Brain microvascular endothelial cell (primary cell): Measurements from ENCODE around the gene ERG.

ENCODE experiments used
- DNase-seq: peaks from one replicate; pipeline ENCODE4 v3.0.0-alpha.2; 2020
- H3K27ac ChIP-seq: fragments of 250-450 bp; sonication (Bioruptor Pico); 2 replicates; pipeline ENCODE4 v1.5.1; 2020; ENCODE audit warnings: mild to moderate bottlenecking, moderate library complexity
- H3K27me3 ChIP-seq: fragments of 250-450 bp; sonication (Bioruptor Pico); replicated peaks from 2 replicates; pipeline ENCODE4 v1.5.1; 2020; ENCODE audit warnings: mild to moderate bottlenecking
- H3K36me3 ChIP-seq: fragments of 250-450 bp; sonication (Bioruptor Pico); replicated peaks from 2 replicates; pipeline ENCODE4 v1.5.1; 2020; ENCODE audit warnings: mild to moderate bottlenecking
- H3K4me3 ChIP-seq: 2 replicates; pipeline ENCODE4 v1.5.1; 2011; ENCODE audit warnings: low read depth, mild to moderate bottlenecking, control low read depth, low read length, moderate library complexity
- CTCF ChIP-seq: IDR thresholded peaks from 2 replicates; pipeline ENCODE4 v1.5.1; 2011; ENCODE audit warnings: low read depth, mild to moderate bottlenecking, moderate library complexity, low read length, control low read depth, inconsistent platforms; ENCODE audit errors: missing control alignments
- in situ Hi-C: cut with HindIII; loops from 2 replicates; pipeline ENCODE4 v1.10.0; 2017; ENCODE audit warnings: low sequenced_read_pairs, low pct_ligation_motif_present

The ERG gene

DNA sequence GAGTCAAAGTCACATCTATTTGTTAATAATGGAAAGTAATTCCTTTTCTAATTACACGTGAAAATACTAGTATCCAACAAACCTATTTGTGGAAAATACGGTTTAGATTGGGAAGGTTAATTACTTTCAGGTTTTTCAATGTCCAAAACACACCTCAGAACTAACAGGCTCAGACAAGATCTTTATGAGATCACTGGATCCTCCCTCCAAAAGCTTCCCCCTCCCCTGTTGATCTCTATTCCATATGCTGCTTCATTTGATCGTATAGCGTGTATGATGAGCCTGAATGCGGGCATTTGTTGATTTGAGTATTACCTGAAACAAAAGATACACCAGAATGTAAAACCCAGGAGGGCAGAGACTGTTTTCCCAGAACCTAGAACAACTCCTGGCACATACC is 26.5 kb downstream of the ERG start:
- no peak for TF ChIP-seq CTCF
- in situ Hi-C loops, result no loop called here
- no peak for DNase-seq
- H3K27me3 ChIP-seq, result no peaks in the 10 kb centered on the region
- H3K27ac ChIP-seq, result no peak overlapping the region
- H3K4me3 ChIP-seq, result no peak overlapping the region
- no peaks in the 10 kb centered on the region for H3K36me3 ChIP-seq

- H3K27me3 ChIP-seq, result no peaks in the 10 kb centered on the region
- no peak for TF ChIP-seq CTCF
- no peaks in the 10 kb centered on the region for H3K36me3 ChIP-seq
- in situ Hi-C loops, result no loop called here
- DNase-seq, result no peak
- no peak overlapping the region for H3K27ac ChIP-seq
- H3K4me3 ChIP-seq, result no peak overlapping the region
Observed at GRCh38 chr21:38470755-38471154, 27.5 kb downstream of the ERG start.

DNA sequence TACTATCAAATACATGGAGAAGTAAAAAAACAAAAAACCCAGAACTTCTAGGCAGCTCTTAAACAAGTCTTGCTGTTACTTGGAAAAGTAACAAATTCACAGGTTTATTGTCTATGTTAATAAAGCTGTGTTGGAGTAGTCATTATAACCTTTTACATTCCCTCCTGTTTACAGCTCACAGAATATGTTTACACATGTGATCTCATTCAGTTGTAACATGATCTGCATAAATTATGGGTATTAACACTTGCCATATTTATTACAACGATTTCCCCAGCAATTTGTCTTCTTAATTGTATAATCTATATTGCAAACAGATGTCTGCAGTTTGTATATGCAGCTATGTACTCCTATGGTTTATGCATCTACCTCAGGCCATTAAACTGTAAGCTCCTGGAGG is 28.6 kb downstream of the ERG start:
- TF ChIP-seq CTCF, result no peak
- no peak overlapping the region for H3K4me3 ChIP-seq
- DNase-seq, result no peak
- no peaks in the 10 kb centered on the region for H3K36me3 ChIP-seq
- H3K27me3 ChIP-seq, result no peaks in the 10 kb centered on the region
- in situ Hi-C loops, result no loop called here
- H3K27ac ChIP-seq, result no peak overlapping the region

DNA sequence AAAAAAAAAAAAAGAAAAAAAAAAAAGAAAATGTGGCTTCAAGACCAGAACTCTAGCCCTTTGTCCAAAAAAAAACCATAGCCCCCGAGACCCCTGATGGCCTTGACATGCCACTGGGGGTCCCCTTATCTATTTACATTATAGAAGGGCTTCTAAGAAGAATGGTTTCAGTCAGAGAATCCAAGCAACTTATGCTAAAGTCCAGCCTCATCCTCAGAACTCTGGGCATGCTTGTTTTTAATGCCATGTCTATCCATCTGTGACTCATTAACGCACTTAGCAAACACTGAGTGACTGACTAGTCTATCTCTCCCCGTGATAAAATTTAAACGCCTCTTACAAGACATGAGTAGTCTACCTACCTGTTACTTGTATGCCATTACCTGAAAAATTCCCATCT is 29.3 kb downstream of the ERG start:
- Histone ChIP-seq H3K4me3 (no peak overlapping the region), H3K27me3 (no peaks in the 10 kb centered on the region), H3K36me3 (no peaks in the 10 kb centered on the region), H3K27ac (no peak overlapping the region)
- no peak for TF ChIP-seq CTCF
- in situ Hi-C loops, result no loop called here
- no peak for DNase-seq

DNA sequence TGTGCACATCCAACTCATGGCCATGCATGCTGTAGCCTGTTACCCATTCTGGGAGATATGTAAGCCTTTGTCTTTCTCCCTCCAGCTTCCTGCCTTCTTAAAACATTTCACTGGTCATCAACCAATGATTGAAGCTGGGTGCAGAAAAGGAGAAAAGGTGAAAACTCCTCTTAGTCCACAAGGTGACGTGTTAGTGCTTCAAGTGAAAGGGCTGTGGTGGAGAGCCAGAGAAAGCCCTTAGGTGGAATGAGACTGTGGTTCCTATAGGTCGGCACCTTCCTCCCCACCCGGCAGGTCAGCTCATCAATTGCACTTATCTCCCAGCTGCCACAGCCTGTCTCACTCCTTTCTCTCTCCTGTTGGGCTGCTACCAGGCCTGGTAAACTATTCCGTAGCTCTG is 30.4 kb downstream of the ERG start:
- TF ChIP-seq CTCF, result no peak
- H3K27me3 ChIP-seq, result no peaks in the 10 kb centered on the region
- H3K4me3 ChIP-seq, result no peak overlapping the region
- no peak for DNase-seq
- no peak overlapping the region for H3K27ac ChIP-seq
- no peaks in the 10 kb centered on the region for H3K36me3 ChIP-seq
- in situ Hi-C loops, result no loop called here

DNA sequence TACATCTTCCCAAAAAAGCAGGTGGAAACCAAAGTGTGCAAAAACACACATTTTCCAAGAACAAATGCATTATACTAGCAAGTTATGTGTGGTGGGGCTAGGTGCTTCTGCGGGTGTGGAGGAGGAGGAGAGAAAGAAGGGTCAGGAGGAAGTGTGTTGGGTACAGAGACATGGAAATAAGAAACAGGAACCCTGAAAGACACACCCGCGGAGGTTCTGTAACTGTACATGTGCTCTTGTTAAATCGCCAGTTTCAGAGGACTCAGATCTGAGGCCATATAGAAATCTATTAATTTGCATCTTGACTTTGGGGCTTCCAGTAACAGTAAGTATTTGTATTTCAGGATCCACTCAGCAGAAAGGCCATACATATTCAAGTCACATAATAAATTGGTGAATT is 30.9 kb downstream of the ERG start:
- in situ Hi-C loops, result no loop called here

More for the DNA sequence above, 30.9 kb downstream of the ERG start:
- Histone ChIP-seq H3K4me3 (no peak overlapping the region), H3K27ac (no peak overlapping the region), H3K27me3 (no peaks in the 10 kb centered on the region), H3K36me3 (no peaks in the 10 kb centered on the region)
- DNase-seq, result no peak
- TF ChIP-seq CTCF, result no peak
